Activated T-cell treated with anti-CD3 and anti-CD28 coated beads for 48 hours (primary cell): ENCODE measurements around the gene SLX1A.
"Not testable (repeated sequence)": the region's sequence is repeated elsewhere in the genome, so short reads cannot be mapped to it uniquely, and the experiment has no call there.

Source experiments
- DNase-seq: peaks from one replicate; pipeline ENCODE4 v3.0.0-alpha.2; 2020; ENCODE audit warnings: low read depth

The SLX1A gene

GRCh38 chr16:30193615-30194014, at the start of gene SLX1A, which contains the start of gene BOLA2B:
SLX1A (plus strand) TSS chr16:30193875; CDS start chr16:30194085, 210 bp downstream.
BOLA2B (minus strand) TSS chr16:30193666; CDS start chr16:30193595, 71 bp downstream.
- not testable (repeated sequence) for DNase-seq

- DNase-seq, result no peak
These were observed 49.7 kb upstream of the SLX1A start for GRCh38 chr16:30144017-30144416.

- DNase-seq, result no peak
These were observed 48.8 kb upstream of the SLX1A start for GRCh38 chr16:30144917-30145316.

DNA sequence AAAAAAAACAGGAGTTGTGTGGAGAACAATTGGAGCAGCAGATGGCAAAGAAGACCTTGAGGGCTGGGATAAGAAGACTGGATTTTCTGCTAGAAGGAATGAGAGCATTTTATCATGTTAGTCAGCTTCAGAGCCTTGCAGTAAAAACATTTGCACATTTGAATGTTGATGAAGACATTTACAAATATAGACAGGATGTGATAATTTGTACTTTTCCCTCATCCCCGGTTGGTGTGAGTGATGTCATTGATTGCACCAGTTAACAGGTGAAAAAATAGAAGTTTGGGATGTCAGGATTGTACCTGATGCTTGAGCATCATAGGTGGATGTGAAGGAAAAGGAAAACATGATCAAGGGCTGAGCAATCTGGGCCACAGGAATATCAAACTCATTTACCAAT, 48.0 kb upstream of the SLX1A start:
- DNase-seq, result no peak

- DNase-seq, result no peak
These were observed 45.7 kb upstream of the SLX1A start for GRCh38 chr16:30147843-30148510.

DNA sequence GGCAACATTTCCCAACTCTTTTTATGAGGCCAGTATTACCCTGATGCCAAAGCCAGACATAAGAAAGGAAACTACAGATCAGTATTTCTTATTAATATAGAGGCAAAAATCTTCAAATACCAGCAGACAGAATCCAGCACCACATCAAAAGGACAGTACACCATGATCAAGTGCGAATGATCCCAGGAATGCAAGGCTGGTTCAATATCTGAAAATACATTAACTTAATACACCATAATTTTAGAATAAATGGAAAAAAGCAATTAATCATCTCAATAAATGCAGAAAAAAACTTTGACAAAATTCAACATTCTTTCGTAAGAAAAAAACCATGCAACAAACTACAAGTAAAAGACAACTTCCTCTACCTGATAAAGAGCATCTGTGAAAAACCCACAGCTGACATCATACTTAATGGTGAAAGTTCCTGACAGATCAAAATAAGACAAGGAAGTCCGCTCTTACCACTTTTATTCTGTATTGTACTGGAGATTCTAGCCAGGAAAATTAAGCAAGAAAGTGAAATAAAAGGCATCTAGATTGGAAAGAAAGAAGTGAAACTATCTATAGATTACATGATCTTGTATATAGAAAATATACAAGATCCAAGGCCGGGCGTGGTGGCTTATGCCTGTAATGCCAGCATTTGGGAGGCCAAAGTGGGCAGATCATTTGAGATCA, 44.3 kb upstream of the SLX1A start:
- no peak for DNase-seq

- DNase-seq, result no peak
These were observed 42.6 kb upstream of the SLX1A start for GRCh38 chr16:30151091-30151490.

DNA sequence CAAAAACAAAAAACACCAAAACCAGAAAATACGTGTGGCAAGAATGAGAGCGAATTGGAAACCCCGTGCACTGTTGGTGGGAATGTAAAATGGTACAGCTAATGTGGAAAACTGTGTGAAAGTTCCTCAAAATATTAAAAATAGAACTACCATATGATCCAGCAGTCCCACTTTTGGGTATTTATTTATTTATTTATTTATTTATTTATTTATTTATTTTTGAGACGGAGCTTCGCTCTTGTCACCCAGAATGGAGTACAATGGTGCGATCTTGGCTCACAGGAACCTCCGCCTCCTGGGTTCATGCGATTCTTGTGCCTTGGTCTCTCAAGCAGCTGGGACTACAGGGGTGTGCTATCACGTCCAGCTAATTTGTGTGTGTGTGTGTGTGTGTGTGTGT, 41.2 kb upstream of the SLX1A start:
- no peak for DNase-seq

DNA sequence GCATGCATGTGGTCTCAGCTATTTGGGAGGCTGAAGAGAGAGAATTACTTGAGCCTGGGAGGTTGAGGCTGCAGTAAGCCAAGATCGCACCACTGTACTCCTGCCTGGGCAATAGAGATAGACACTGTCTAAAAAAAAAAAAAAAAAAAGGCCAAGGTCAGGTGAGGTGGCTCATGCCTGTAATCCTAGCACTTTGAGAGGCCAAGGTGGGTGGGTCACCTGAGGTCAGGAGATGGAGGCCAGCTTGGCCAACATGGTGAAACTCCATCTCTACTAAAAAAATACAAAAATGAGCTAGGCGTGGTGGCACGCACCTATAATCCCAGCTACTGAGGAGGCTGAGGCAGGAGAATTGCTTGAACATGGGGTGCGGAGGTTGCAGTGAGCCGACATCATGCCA, 38.5 kb upstream of the SLX1A start:
- no peak for DNase-seq

DNA sequence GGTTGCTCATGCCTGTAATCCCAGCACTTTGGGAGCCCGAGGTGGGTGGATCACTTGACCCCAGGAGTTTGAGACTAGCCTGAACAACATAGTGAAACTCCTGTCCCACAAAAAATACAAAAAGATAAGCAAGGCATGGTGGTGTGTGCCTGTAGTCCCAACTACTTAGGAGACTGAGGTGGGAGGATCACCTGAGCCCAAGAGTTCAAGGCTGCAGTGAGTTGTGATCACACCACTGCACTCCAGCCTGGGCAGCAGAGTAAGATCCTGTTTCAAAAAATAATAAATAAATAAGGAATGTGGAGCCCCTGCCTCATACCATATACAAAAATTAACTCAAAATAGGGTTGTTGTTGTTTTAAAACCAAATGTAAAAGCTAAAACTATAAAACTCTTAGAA, 36.5 kb upstream of the SLX1A start:
- no peak for DNase-seq

DNA sequence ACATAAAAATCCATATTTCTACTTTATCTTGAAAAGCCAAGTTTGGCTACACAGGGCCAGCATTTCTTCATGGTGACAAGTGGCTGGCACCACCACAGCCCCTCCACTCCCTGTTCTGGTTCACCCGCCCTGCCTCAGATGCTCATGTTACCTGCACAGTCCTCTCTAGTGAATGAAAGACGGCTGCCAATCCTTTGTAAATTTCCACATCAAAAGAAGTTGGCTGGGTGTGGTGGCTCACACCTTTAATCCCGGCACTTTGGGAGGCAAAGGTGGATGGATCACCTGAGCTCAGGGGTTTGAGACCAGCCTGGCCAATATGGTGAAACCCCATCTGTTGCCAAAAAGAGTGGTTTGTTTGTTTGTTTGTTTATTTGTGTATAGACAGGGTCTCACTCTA, 30.1 kb upstream of the SLX1A start:
- no peak for DNase-seq

GRCh38 chr16:30166202-30166902, 27.3 kb upstream of the SLX1A start:
- no peak for DNase-seq

DNA sequence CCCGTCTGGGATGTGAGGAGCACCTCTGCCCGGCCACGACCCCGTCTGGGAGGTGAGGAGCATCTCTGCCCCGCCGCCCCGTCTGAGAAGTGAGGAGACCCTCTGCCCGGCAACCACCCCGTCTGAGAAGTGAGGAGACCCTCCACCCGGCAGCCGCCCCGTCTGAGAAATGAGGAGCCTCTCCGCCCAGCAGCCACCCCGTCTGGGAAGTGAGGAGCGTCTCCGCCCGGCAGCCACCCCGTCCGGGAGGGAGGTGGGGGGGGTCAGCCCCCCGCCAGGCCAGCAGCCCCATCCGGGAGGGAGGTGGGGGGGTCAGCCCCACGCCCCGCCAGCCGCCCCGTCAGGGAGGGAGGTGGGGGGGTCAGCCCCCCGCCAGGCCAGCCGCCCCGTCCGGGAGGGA, 24.9 kb upstream of the SLX1A start:
- not testable (repeated sequence) for DNase-seq

DNA sequence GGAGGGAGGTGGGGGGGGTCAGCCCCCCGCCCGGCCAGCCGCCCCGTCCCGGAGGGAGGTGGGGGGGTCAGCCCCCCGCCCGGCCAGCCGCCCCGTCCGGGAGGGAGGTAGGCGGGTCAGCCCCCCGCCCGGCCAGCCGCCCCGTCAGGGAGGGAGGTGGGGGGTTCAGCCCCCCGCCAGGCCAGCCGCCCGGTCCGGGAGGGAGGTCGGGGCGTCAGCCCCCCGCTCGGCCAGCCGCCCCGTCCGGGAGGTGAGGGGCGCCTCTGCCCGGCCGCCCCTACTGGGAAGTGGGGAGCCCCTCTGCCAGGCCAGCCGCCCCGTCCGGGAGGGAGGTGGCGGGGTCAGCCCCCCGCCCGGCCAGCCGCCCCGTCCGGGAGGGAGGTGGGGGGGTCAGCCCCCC, 24.3 kb upstream of the SLX1A start:
- not testable (repeated sequence) for DNase-seq

- DNase-seq, result not testable (repeated sequence)
These were observed 23.5 kb upstream of the SLX1A start for GRCh38 chr16:30170145-30170544.

- DNase-seq, result no peak
These were observed 20.6 kb upstream of the SLX1A start for GRCh38 chr16:30173054-30173453.

DNA sequence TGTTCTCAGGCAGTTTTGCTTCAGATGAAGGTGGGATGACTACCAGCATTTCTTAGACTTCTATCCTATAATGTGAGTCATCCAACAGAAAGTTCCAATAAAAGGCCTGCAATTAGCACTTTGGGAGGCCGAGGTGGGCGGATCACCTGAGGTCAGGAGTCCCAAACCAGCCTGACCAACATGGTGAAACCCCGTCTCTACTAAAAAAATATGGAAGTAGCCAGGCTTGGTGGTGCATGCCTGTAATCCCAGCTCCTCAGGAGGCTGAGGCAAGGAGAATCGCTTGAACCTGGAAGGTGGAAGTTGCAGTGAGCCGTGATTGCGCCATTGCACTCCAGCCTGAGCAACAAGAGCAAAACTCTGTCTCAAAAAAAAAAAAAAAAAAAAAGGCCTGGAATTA, 16.8 kb upstream of the SLX1A start:
- DNase-seq, result not testable (repeated sequence)

DNA sequence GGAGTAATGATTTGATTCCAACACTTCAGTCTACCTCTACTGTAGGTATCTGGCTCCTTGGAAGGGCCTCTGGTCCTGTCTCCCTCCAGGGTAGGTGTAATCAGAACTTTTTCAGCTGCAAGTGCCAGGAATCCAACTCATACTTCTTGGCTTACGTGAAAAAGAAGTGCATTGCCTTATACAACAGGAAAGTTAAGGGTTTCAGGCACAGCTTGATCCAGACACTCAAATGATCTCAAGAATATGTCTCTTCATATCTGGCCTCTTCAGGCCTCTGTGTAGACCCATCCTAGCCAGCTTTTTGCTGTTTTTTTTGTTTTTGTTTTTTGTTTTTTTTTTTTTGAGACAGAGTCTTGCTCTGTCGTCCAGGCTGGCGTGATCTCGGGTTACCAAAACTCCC, 14.5 kb upstream of the SLX1A start:
- no peak for DNase-seq

- no peak for DNase-seq
These were observed 13.7 kb upstream of the SLX1A start for GRCh38 chr16:30179931-30180330.

GRCh38 chr16:30180741-30181140, 12.9 kb upstream of the SLX1A start:
- no peak for DNase-seq

GRCh38 chr16:30183233-30184095, 10.2 kb upstream of the SLX1A start, which contains the start of gene CORO1A:
CORO1A (plus strand) TSS chr16:30183602; CDS start chr16:30185210, 1,608 bp downstream.
- DNase-seq, result peak; percentile 88
